Adrenal gland (tissue), 12 donors: ENCODE measurements around the gene ZNF324. TPM values are rescaled to one million over a fixed set of nuclear protein-coding genes. Genes with fewer than 3 reads are reported as not detected.

Source experiments
- DNase-seq, 7 donors: peaks; one replicate each; pipeline ENCODE4 v3.0.0-alpha.2; 2019 to 2020
- H3K27ac ChIP-seq, 5 donors: fragments of 200-600 bp; sonication (generic) in 4 of 5; 1 replicate in 3 of 5; 2 replicates in 2 of 5; pipeline versions ENCODE4 v1.5.1 to v1.8.0; 2016 to 2020; ENCODE audit warnings: mild to moderate bottlenecking in 1 of 5
- H3K27me3 ChIP-seq: fragments of 200-600 bp; 2 replicates; pipeline ENCODE4 v1.8.0; 2021
- H3K36me3 ChIP-seq, 2 donors: fragments of 200-600 bp; replicated peaks in 1 of 2; 1 replicate in 1 of 2; 2 replicates in 1 of 2; pipeline versions ENCODE4 v1.5.1 to v1.8.0; 2018 to 2022
- H3K4me1 ChIP-seq, 2 donors: fragments of 200-600 bp; replicated peaks in 1 of 2; 1 replicate in 1 of 2; 2 replicates in 1 of 2; pipeline versions ENCODE4 v1.5.1 to v1.8.0; 2018 to 2021
- H3K4me3 ChIP-seq, 4 donors: fragments of 200-600 bp; sonication (generic) in 3 of 4; one replicate each; pipeline ENCODE4 v1.5.1; 2016 to 2018
- H3K9me3 ChIP-seq, 3 donors: fragments of 200-600 bp; sonication (generic) in 1 of 3; replicated peaks in 1 of 3; 1 replicate in 2 of 3; 2 replicates in 1 of 3; pipeline versions ENCODE4 v1.5.1 to v1.8.0; 2016 to 2021
- POLR2A ChIP-seq, 2 donors: fragments of 450-650 bp; IDR thresholded peaks; one replicate each; pipeline ENCODE4 v1.6.1; 2017; ENCODE audit warnings: antibody characterized with exemption in 2 of 2, mild to moderate bottlenecking in 2 of 2, moderate library complexity in 1 of 2
- WGBS, 4 donors: extraction: QIAGEN DNeasy Blood & Tissue Kit in 2 of 4; methylation state at CpG; one replicate each; pipeline versions ENCODE4 v1.1.5 to v1.1.7; 2013 to 2017; 5-methylcytosine and 5-hydroxymethylcytosine counted together
- intact Hi-C, 2 donors: fragments of 100-400 bp; cut with DNase I; formaldehyde crosslinking; loops; one replicate each; pipeline versions ENCODE4 v1.14.1 to v1.15.0; 2022 to 2023
- polyA plus RNA-seq, 3 donors: library from polyadenylated mRNA; stranded (reverse); fragments of 200-250 nt in 2 of 3; fragments of 350-450 nt in 1 of 3; fragmentation: Illumina TruSeq in 1 of 3; extraction: RNeasy Lipid Tissue Mini Kit (QIAGEN cat#74804) in 1 of 3; gene quantifications; one replicate each; pipeline ENCODE4 v1.2.3, GENCODE V29; 2013 to 2014
- total RNA-seq, 9 donors: library from RNA; depleted of rRNA in 4 of 9; stranded (reverse); fragments of >200 nt in 4 of 9; fragments of 120-200 nt in 1 of 9; fragmentation: NEBNext Ultra II Directional in 1 of 9; extraction: Animal tissue kit (Norgen Biotek cat#: 25700) in 1 of 9; gene quantifications; one replicate each; pipeline versions ENCODE4 v1.1.0 to v1.2.4, GENCODE V29; 2013 to 2023
- TF ChIP-seq, protein P1 (sequence below), 6 experiments: fragments of 450-650 bp in 4 of 6; fragments of 200-600 bp in 2 of 6; sonication (generic) in 1 of 6; IDR thresholded peaks; 1 replicate in 5 of 6; 2 replicates in 1 of 6; pipeline versions ENCODE4 v1.5.1 to v1.8.0; 2016 to 2021; ENCODE audit warnings: antibody characterized with exemption in 6 of 6, mild to moderate bottlenecking in 2 of 6, moderate library complexity in 1 of 6
- donor health status: healthy with polysubstance abuse.
- donor health status: Bipolar disorder and iron deficiency.
- donor health status: DM: yes; HTN: yes; CAD: no.
- donor health status: DM: no; HTN: no; CAD: no.
- donor health status: DM: no; HTN: no; CAD: no.
- donor health status: DM: yes; HTN: yes; CAD: no.

The ZNF324 gene
- total and polyA plus RNA-seq, 12 donors = 2.1 to 58.3 (median 10.9) TPM

DNA sequence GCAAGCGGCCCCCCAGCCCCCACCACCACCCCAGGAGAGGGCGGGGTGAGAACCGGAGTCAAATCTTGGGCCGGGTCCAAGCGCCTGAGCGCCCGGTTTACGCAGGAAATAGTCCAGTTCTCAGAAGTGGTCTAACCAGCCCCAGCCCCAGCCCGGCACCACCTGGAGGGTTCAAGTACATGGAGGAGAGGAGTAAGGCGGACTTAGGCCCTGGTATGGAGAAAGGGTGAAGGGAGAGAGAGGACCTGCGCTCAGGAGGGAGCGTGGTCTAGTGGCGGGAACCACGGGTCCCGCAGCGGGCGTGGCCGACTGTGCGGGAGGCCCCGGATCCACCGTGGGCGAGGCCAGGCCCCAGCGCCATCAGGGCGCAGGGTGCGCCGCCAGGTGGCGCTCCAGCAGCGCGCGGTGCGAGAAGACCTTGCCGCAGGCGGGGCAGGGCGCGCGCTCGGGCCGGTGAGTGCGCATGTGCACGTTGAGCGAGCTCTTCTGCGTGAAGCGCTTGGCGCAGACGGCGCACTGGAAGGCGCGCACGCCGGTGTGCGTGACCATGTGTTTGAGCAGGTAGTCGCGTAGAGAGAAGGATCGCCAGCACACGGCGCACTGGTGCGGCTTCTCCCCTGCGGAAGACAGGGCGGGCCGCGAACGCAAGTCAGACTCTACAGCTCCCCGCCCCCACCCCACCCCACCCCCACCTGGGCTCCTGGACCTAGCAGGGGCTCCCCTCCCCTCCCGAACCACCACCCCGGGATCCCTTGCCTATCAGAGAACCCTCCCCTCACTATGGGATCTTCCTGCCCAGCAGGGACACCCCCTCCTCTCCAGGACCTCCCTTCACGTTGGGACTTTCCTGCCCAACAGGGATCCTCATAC, 47.0 kb downstream of the ZNF324 start:
- 11 to 35% (median 22%) methylated on average over 10 to 66 of the region's 66 CpGs for WGBS, 4 donors
- H3K4me3 ChIP-seq = peak overlapping the region in 2 of 4 donors; percentile 38 to 58
- H3K27me3 ChIP-seq = no peaks in the 10 kb centered on the region
- peak; percentile 91 to 95 (median 93) for DNase-seq
- H3K9me3 ChIP-seq = no peaks in the 10 kb centered on the region
- TF ChIP-seq, protein P1, sequence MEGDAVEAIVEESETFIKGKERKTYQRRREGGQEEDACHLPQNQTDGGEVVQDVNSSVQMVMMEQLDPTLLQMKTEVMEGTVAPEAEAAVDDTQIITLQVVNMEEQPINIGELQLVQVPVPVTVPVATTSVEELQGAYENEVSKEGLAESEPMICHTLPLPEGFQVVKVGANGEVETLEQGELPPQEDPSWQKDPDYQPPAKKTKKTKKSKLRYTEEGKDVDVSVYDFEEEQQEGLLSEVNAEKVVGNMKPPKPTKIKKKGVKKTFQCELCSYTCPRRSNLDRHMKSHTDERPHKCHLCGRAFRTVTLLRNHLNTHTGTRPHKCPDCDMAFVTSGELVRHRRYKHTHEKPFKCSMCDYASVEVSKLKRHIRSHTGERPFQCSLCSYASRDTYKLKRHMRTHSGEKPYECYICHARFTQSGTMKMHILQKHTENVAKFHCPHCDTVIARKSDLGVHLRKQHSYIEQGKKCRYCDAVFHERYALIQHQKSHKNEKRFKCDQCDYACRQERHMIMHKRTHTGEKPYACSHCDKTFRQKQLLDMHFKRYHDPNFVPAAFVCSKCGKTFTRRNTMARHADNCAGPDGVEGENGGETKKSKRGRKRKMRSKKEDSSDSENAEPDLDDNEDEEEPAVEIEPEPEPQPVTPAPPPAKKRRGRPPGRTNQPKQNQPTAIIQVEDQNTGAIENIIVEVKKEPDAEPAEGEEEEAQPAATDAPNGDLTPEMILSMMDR (IDR thresholded peaks at IDR 0.05) = peak; percentile 51 to 98 (median 82)
- peak in 1 of 2 donors; percentile 73 for TF ChIP-seq POLR2A (IDR thresholded peaks at IDR 0.05)
- peaks cover 0 to 16% of the 10 kb centered on the region in 2 donors for H3K36me3 ChIP-seq
- intact Hi-C loops = no loop called here
- H3K27ac ChIP-seq = peak overlapping the region in 3 of 5 donors; percentile 55 to 80 (median 56)
- H3K4me1 ChIP-seq = peaks cover 22 to 30% of the 10 kb centered on the region in 2 donors

- TF ChIP-seq, protein P1 (IDR thresholded peaks at IDR 0.05) = no peak
- TF ChIP-seq POLR2A (IDR thresholded peaks at IDR 0.05) = no peak
- Histone ChIP-seq H3K4me3 (peak overlapping the region in 2 of 4 donors; percentile 38 to 58), H3K27ac (peak overlapping the region in 3 of 5 donors; percentile 55 to 80 (median 56)), H3K9me3 (no peaks in the 10 kb centered on the region), H3K27me3 (no peaks in the 10 kb centered on the region), H3K36me3 (peaks cover 0 to 16% of the 10 kb centered on the region in 2 donors), H3K4me1 (peaks cover 22 to 30% of the 10 kb centered on the region in 2 donors)
- intact Hi-C loops = no loop called here
- no peak for DNase-seq
- 54 to 69% (median 59%) methylated on average over 2 to 3 of the region's 3 CpGs for WGBS, 4 donors
These were observed 47.7 kb downstream of the ZNF324 start for GRCh38 chr19:58514564-58515022.

- Histone ChIP-seq H3K36me3 (peaks cover 0 to 16% of the 10 kb centered on the region in 2 donors), H3K27me3 (no peaks in the 10 kb centered on the region), H3K4me1 (peaks cover 24 to 33% of the 10 kb centered on the region in 2 donors), H3K9me3 (no peaks in the 10 kb centered on the region), H3K4me3 (no peak overlapping the region), H3K27ac (no peak overlapping the region)
- 86 to 100% (median 92%) methylated on average over 2 of the region's 2 CpGs for WGBS, 4 donors
- TF ChIP-seq POLR2A (IDR thresholded peaks at IDR 0.05) = no peak
- TF ChIP-seq, protein P1 (IDR thresholded peaks at IDR 0.05) = no peak
- no peak for DNase-seq
- intact Hi-C loops = no loop called here
These were observed 48.4 kb downstream of the ZNF324 start for GRCh38 chr19:58515259-58515658.

- no peak overlapping the region for H3K4me3 ChIP-seq
- H3K4me1 ChIP-seq = peaks cover 28 to 37% of the 10 kb centered on the region in 2 donors
- TF ChIP-seq, protein P1 (IDR thresholded peaks at IDR 0.05) = no peak
- TF ChIP-seq POLR2A (IDR thresholded peaks at IDR 0.05) = no peak
- H3K36me3 ChIP-seq = peaks cover 0 to 16% of the 10 kb centered on the region in 2 donors
- no peaks in the 10 kb centered on the region for H3K27me3 ChIP-seq
- DNase-seq = peak in 1 of 7 donors; percentile 27
- H3K9me3 ChIP-seq = no peaks in the 10 kb centered on the region
- no peak overlapping the region for H3K27ac ChIP-seq
- 84 to 87% (median 85%) methylated on average over 6 to 25 of the region's 25 CpGs for WGBS, 4 donors
- intact Hi-C loops = no loop called here
These were observed 49.5 kb downstream of the ZNF324 start for GRCh38 chr19:58516246-58516836.
